ENCODE results near the gene TTF1. TPM values are rescaled to one million over a fixed set of nuclear protein-coding genes. Genes with fewer than 3 reads are reported as not detected.

The TTF1 gene
- total RNA-seq, 1 donor from 2014 or later: 33.1 TPM

GRCh38 chr9:132426639-132427414 lies 20.2 kb upstream of the TTF1 start:
- no peak for DNase-seq (ENCODE audit: low spot score)
- no peaks in the 10 kb centered on the region for H3K36me3 Mint-ChIP-seq (ENCODE audit: low read depth)
- H3K4me1 Mint-ChIP-seq (ENCODE audit: low read depth): no peaks in the 10 kb centered on the region
- H3K27ac Mint-ChIP-seq: no peak overlapping the region
- peaks cover 58% of the 10 kb centered on the region for H3K27me3 Mint-ChIP-seq (ENCODE audit: insufficient read depth)
- intact Hi-C loops (cut with micrococcal nuclease): no loop called here
- H3K9me3 Mint-ChIP-seq: no peaks in the 10 kb centered on the region
- no peak overlapping the region for H3K4me3 Mint-ChIP-seq

- intact Hi-C loops (cut with micrococcal nuclease): no loop called here
- H3K27me3 Mint-ChIP-seq (ENCODE audit: insufficient read depth): peaks cover 55% of the 10 kb centered on the region
- no peak overlapping the region for H3K4me3 Mint-ChIP-seq
- H3K27ac Mint-ChIP-seq: no peak overlapping the region
- no peaks in the 10 kb centered on the region for H3K4me1 Mint-ChIP-seq (ENCODE audit: low read depth)
- DNase-seq (ENCODE audit: low spot score): no peak
- no peaks in the 10 kb centered on the region for H3K36me3 Mint-ChIP-seq (ENCODE audit: low read depth)
- no peaks in the 10 kb centered on the region for H3K9me3 Mint-ChIP-seq
Observed at GRCh38 chr9:132425675-132426062, 19.0 kb upstream of the TTF1 start.

GRCh38 chr9:132424857-132425674 lies 18.4 kb upstream of the TTF1 start:
- H3K4me3 Mint-ChIP-seq: no peak overlapping the region
- DNase-seq (ENCODE audit: low spot score): no peak
- peaks cover 49% of the 10 kb centered on the region for H3K27me3 Mint-ChIP-seq (ENCODE audit: insufficient read depth)
- no peak overlapping the region for H3K27ac Mint-ChIP-seq
- intact Hi-C loops (cut with micrococcal nuclease): no loop called here
- no peaks in the 10 kb centered on the region for H3K36me3 Mint-ChIP-seq (ENCODE audit: low read depth)
- H3K4me1 Mint-ChIP-seq (ENCODE audit: low read depth): no peaks in the 10 kb centered on the region
- no peaks in the 10 kb centered on the region for H3K9me3 Mint-ChIP-seq

- H3K27me3 Mint-ChIP-seq (ENCODE audit: insufficient read depth): peaks cover 49% of the 10 kb centered on the region
- H3K4me3 Mint-ChIP-seq: no peak overlapping the region
- H3K27ac Mint-ChIP-seq: no peak overlapping the region
- no peaks in the 10 kb centered on the region for H3K36me3 Mint-ChIP-seq (ENCODE audit: low read depth)
- DNase-seq (ENCODE audit: low spot score): no peak
- no peaks in the 10 kb centered on the region for H3K9me3 Mint-ChIP-seq
- intact Hi-C loops (cut with micrococcal nuclease): no loop called here
- no peaks in the 10 kb centered on the region for H3K4me1 Mint-ChIP-seq (ENCODE audit: low read depth)
Observed at GRCh38 chr9:132423503-132423902, 16.9 kb upstream of the TTF1 start.

- H3K27me3 Mint-ChIP-seq (ENCODE audit: insufficient read depth): peaks cover 51% of the 10 kb centered on the region
Observed at GRCh38 chr9:132422574-132422973, 15.9 kb upstream of the TTF1 start.

GRCh38 chr9:132418726-132419363 lies 12.2 kb upstream of the TTF1 start:
- Mint-ChIP-seq H3K27me3 (ENCODE audit: insufficient read depth) (peaks cover 50% of the 10 kb centered on the region), H3K4me1 (ENCODE audit: low read depth) (no peaks in the 10 kb centered on the region), H3K27ac (no peak overlapping the region), H3K36me3 (ENCODE audit: low read depth) (no peaks in the 10 kb centered on the region), H3K9me3 (no peaks in the 10 kb centered on the region), H3K4me3 (no peak overlapping the region)
- intact Hi-C loops (cut with micrococcal nuclease): no loop called here
- no peak for DNase-seq (ENCODE audit: low spot score)

More at GRCh38 chr9:132422574-132422973, 15.9 kb upstream of the TTF1 start:
- intact Hi-C loops (cut with micrococcal nuclease): no loop called here
- Mint-ChIP-seq H3K27ac (no peak overlapping the region), H3K4me1 (ENCODE audit: low read depth) (no peaks in the 10 kb centered on the region), H3K36me3 (ENCODE audit: low read depth) (no peaks in the 10 kb centered on the region), H3K4me3 (no peak overlapping the region), H3K9me3 (no peaks in the 10 kb centered on the region)
- no peak for DNase-seq (ENCODE audit: low spot score)

- intact Hi-C loops (cut with micrococcal nuclease): no loop called here
- DNase-seq (ENCODE audit: low spot score): no peak
- H3K9me3 Mint-ChIP-seq: no peaks in the 10 kb centered on the region
- H3K4me1 Mint-ChIP-seq (ENCODE audit: low read depth): peaks cover 22% of the 10 kb centered on the region
- peaks cover 72% of the 10 kb centered on the region for H3K27me3 Mint-ChIP-seq (ENCODE audit: insufficient read depth)
- no peaks in the 10 kb centered on the region for H3K36me3 Mint-ChIP-seq (ENCODE audit: low read depth)
- H3K4me3 Mint-ChIP-seq: no peak overlapping the region
- H3K27ac Mint-ChIP-seq: no peak overlapping the region
Observed at GRCh38 chr9:132415181-132415580, 8.5 kb upstream of the TTF1 start.

GRCh38 chr9:132414731-132415130 lies 8.1 kb upstream of the TTF1 start:
- Mint-ChIP-seq H3K27ac (no peak overlapping the region), H3K9me3 (no peaks in the 10 kb centered on the region), H3K4me1 (ENCODE audit: low read depth) (peaks cover 22% of the 10 kb centered on the region), H3K4me3 (no peak overlapping the region), H3K36me3 (ENCODE audit: low read depth) (no peaks in the 10 kb centered on the region), H3K27me3 (ENCODE audit: insufficient read depth) (peaks cover 71% of the 10 kb centered on the region)
- no peak for DNase-seq (ENCODE audit: low spot score)
- intact Hi-C loops (cut with micrococcal nuclease): loop anchor here (5.0 kb wide), 1 partner anchor 73 kb away; no protein-coding TSS in a partner anchor

GRCh38 chr9:132413926-132414325 lies 7.3 kb upstream of the TTF1 start:
- Mint-ChIP-seq H3K9me3 (no peaks in the 10 kb centered on the region), H3K4me1 (ENCODE audit: low read depth) (peaks cover 22% of the 10 kb centered on the region), H3K4me3 (no peak overlapping the region), H3K27ac (no peak overlapping the region), H3K36me3 (ENCODE audit: low read depth) (no peaks in the 10 kb centered on the region), H3K27me3 (ENCODE audit: insufficient read depth) (peaks cover 72% of the 10 kb centered on the region)
- intact Hi-C loops (cut with micrococcal nuclease): loop anchor here (5.0 kb wide), 1 partner anchor 73 kb away; no protein-coding TSS in a partner anchor
- no peak for DNase-seq (ENCODE audit: low spot score)

GRCh38 chr9:132412089-132412488 lies 5.4 kb upstream of the TTF1 start:
- H3K27me3 Mint-ChIP-seq (ENCODE audit: insufficient read depth): peaks cover 60% of the 10 kb centered on the region
- H3K4me3 Mint-ChIP-seq: no peak overlapping the region
- H3K36me3 Mint-ChIP-seq (ENCODE audit: low read depth): no peaks in the 10 kb centered on the region
- H3K27ac Mint-ChIP-seq: no peak overlapping the region
- H3K4me1 Mint-ChIP-seq (ENCODE audit: low read depth): peaks cover 24% of the 10 kb centered on the region
- peak; percentile 14 for DNase-seq (ENCODE audit: low spot score)
- intact Hi-C loops (cut with micrococcal nuclease): loop anchor here (1.0 to 5.0 kb wide), 2 partner anchors 75 to 388 kb away; no protein-coding TSS in a partner anchor
- H3K9me3 Mint-ChIP-seq: no peaks in the 10 kb centered on the region

GRCh38 chr9:132411091-132411508 lies 4.5 kb upstream of the TTF1 start:
- no peaks in the 10 kb centered on the region for H3K36me3 Mint-ChIP-seq (ENCODE audit: low read depth)
- peak; percentile 63 for DNase-seq (ENCODE audit: low spot score)
- no peak overlapping the region for H3K27ac Mint-ChIP-seq
- intact Hi-C loops (cut with micrococcal nuclease): loop anchor here (1.0 to 5.0 kb wide), 5 partner anchors 76 to 562 kb away; no protein-coding TSS in a partner anchor
- H3K27me3 Mint-ChIP-seq (ENCODE audit: insufficient read depth): peaks cover 52% of the 10 kb centered on the region
- H3K4me3 Mint-ChIP-seq: peak overlapping the region; percentile 56
- peaks cover 29% of the 10 kb centered on the region for H3K4me1 Mint-ChIP-seq (ENCODE audit: low read depth)
- no peaks in the 10 kb centered on the region for H3K9me3 Mint-ChIP-seq

- H3K36me3 Mint-ChIP-seq (ENCODE audit: low read depth): peaks cover 2% of the 10 kb centered on the region
- DNase-seq (ENCODE audit: low spot score): no peak
- H3K27me3 Mint-ChIP-seq (ENCODE audit: insufficient read depth): peaks cover 51% of the 10 kb centered on the region
- intact Hi-C loops (cut with micrococcal nuclease): loop anchor here (1.0 to 5.0 kb wide), 6 partner anchors 77 to 562 kb away; no protein-coding TSS in a partner anchor
- no peaks in the 10 kb centered on the region for H3K9me3 Mint-ChIP-seq
- peak overlapping the region; percentile 56 for H3K4me3 Mint-ChIP-seq
- H3K4me1 Mint-ChIP-seq (ENCODE audit: low read depth): peaks cover 34% of the 10 kb centered on the region
- peak overlapping the region; percentile 31 for H3K27ac Mint-ChIP-seq
Observed at GRCh38 chr9:132410642-132411041, 4.0 kb upstream of the TTF1 start.
